GM12878 (cell line): ENCODE data around the gene PRTFDC1. TPM values are rescaled to one million over a fixed set of nuclear protein-coding genes. Genes with fewer than 3 reads are reported as not detected.

Source experiments
- ATAC-seq: fragments of 200-7000 bp; cut with Tn5 transposase; 3 replicates; pipeline ENCODE4 v1.9.1; 2020; ENCODE audit warnings: mild to moderate bottlenecking, moderate library complexity
- BruUV-seq: library from RNA; stranded (reverse); fragments of 400-500 nt; replicated peaks from 2 replicates; lab custom pipeline; 2021; lab: Mats Ljungman, UMichigan
- CTCF ChIA-PET: fragments of 300-600 bp; sonication (Branson Sonifier 250); formaldehyde crosslinking; extraction: SDS; loops from one replicate; lab custom pipeline; 2021; ENCODE audit warnings: inconsistent platforms; lab: Yijun Ruan, JAX
- POLR2A ChIA-PET: fragments of 350-600 bp; formaldehyde crosslinking; extraction: SDS; loops from one replicate; lab custom pipeline; 2021; ENCODE audit warnings: inconsistent platforms; lab: Charles Lee
- RAD21 ChIA-PET: fragments of 300-600 bp; sonication (Branson Sonifier 250); formaldehyde crosslinking; loops from one replicate; lab custom pipeline; 2023; ENCODE audit warnings: antibody characterized with exemption; ENCODE audit not compliant: unreplicated experiment; lab: Charles Lee
- SMC1A ChIA-PET: fragments of 300-600 bp; sonication (Branson Sonifier 250); formaldehyde crosslinking; loops from one replicate; lab custom pipeline; 2023; ENCODE audit not compliant: unreplicated experiment, uncharacterized antibody; lab: Charles Lee
- DNase-seq: peaks from one replicate; pipeline ENCODE4 v3.0.0-alpha.2; 2011; ENCODE audit warnings: low read depth, low spot score
- FAIRE-seq: peaks from 3 replicates; lab custom pipeline; 2011; peaks lifted over from hg19 to GRCh38; lab: Jason Lieb, UNC
- H2AFZ ChIP-seq: 2 replicates; pipeline ENCODE4 v1.6.0; 2011; ENCODE audit warnings: low read depth, low read length, control low read depth; ENCODE audit not compliant: control insufficient read depth
- H3K27ac ChIP-seq: 2 replicates; pipeline ENCODE4 v1.5.1; 2011; ENCODE audit warnings: control low read depth; ENCODE audit not compliant: control insufficient read depth, insufficient read depth
- H3K27me3 ChIP-seq, 2 experiments: replicated peaks in 1 of 2; 2 replicates each; pipeline versions ENCODE4 v1.6.0 to v1.6.1; 2011; ENCODE audit warnings: low read length in 1 of 2; ENCODE audit not compliant: control insufficient read depth in 2 of 2, insufficient read depth in 2 of 2
- H3K36me3 ChIP-seq, 2 experiments: 2 replicates each; pipeline ENCODE4 v1.5.1; 2011; ENCODE audit warnings: low read length in 1 of 2; ENCODE audit not compliant: control insufficient read depth in 2 of 2, insufficient read depth in 2 of 2
- H3K4me1 ChIP-seq: 2 replicates; pipeline ENCODE4 v1.6.1; 2011; ENCODE audit warnings: mild to moderate bottlenecking, low read length, moderate library complexity, mixed read lengths; ENCODE audit not compliant: control insufficient read depth, insufficient read depth
- H3K4me2 ChIP-seq: 2 replicates; pipeline ENCODE4 v1.6.0; 2011; ENCODE audit warnings: control low read depth; ENCODE audit not compliant: control insufficient read depth, insufficient read depth
- H3K4me3 ChIP-seq: fragments of 200-600 bp; sonication (generic); 2 replicates; pipeline ENCODE4 v1.5.1; 2016
- H3K79me2 ChIP-seq: 2 replicates; pipeline ENCODE4 v1.6.0; 2011; ENCODE audit warnings: low read length; ENCODE audit not compliant: control insufficient read depth, insufficient read depth
- H3K9ac ChIP-seq: 2 replicates; pipeline ENCODE4 v1.8.0; 2011; ENCODE audit warnings: low read length, control low read depth, mixed read lengths; ENCODE audit not compliant: control insufficient read depth, insufficient read depth
- H3K9me3 ChIP-seq: replicated peaks from 3 replicates; pipeline ENCODE4 v1.5.1; 2011; ENCODE audit warnings: mild to moderate bottlenecking, low read length; ENCODE audit not compliant: control insufficient read depth, insufficient read depth
- H4K20me1 ChIP-seq: 2 replicates; pipeline ENCODE4 v1.6.0; 2011; ENCODE audit not compliant: control insufficient read depth, insufficient read depth
- CHD1 ChIP-seq: IDR thresholded peaks from 2 replicates; pipeline ENCODE4 v1.6.1; 2012; ENCODE audit warnings: low read depth, low read length, improper control_type of control experiment
- DPF2 ChIP-seq: fragments of 450-650 bp; IDR thresholded peaks from 2 replicates; pipeline ENCODE4 v1.6.1; 2017; ENCODE audit warnings: mild to moderate bottlenecking
- ESRRA ChIP-seq: IDR thresholded peaks from 2 replicates; pipeline ENCODE4 v1.6.1; 2012; ENCODE audit warnings: mild to moderate bottlenecking, low read length, improper control_type of control experiment
- JUNB ChIP-seq: IDR thresholded peaks from 2 replicates; pipeline ENCODE4 v1.6.1; 2016; ENCODE audit warnings: antibody characterized with exemption, mild to moderate bottlenecking
- NFYA ChIP-seq: IDR thresholded peaks from 2 replicates; pipeline ENCODE4 v1.6.1; 2011; ENCODE audit warnings: low read depth, mild to moderate bottlenecking, low read length, improper control_type of control experiment, borderline replicate concordance
- SIX5 ChIP-seq: IDR thresholded peaks from 2 replicates; pipeline ENCODE4 v1.6.1; 2011; ENCODE audit warnings: mild to moderate bottlenecking, low read depth, low read length, moderate library complexity; ENCODE audit not compliant: severe bottlenecking
- SMAD5 ChIP-seq: IDR thresholded peaks from 2 replicates; pipeline ENCODE4 v1.6.1; 2016; ENCODE audit warnings: antibody characterized with exemption, low read depth
- SRF ChIP-seq, 2 experiments: IDR thresholded peaks; 2 replicates each; pipeline ENCODE4 v1.6.1; 2011; ENCODE audit warnings: low read depth in 2 of 2, low read length in 2 of 2, mild to moderate bottlenecking in 1 of 2, moderate library complexity in 1 of 2
- SUZ12 ChIP-seq: fragments of 200-600 bp; sonication (generic); IDR thresholded peaks from one replicate; pipeline ENCODE4 v1.6.1; 2018; ENCODE audit warnings: antibody characterized with exemption, mild to moderate bottlenecking; ENCODE audit not compliant: unreplicated experiment
- WGBS: methylation state at CpG from one replicate; pipeline ENCODE4 v1.1.6; 2016; ENCODE audit warnings: low lambda C conversion rate; ENCODE audit not compliant: insufficient replicate concordance, insufficient coverage; ENCODE audit errors: missing lambda C conversion rate; 5-methylcytosine and 5-hydroxymethylcytosine counted together
- in situ Hi-C: fragments of 300-500 bp; cut with MboI; formaldehyde crosslinking; loops from 9 replicates; pipeline ENCODE4 v1.14.3; 2018; ENCODE audit warnings: mixed read lengths
- intact Hi-C: fragments of 100-400 bp; cut with micrococcal nuclease; formaldehyde crosslinking; loops from one replicate; pipeline ENCODE4 v1.14.2; 2022; ENCODE audit not compliant: unreplicated experiment
- polyA plus RNA-seq, 11 experiments: library from polyadenylated mRNA; depleted of rRNA in 4 of 11; unstranded in 6 of 11; stranded (reverse) in 5 of 11; fragments of >200 nt; fragmentation: Nextera tagmentation in 4 of 11; fragmentation: Illumina TruSeq in 1 of 11; extraction: Ambion mirVana in 4 of 11; extraction: Trizol in 1 of 11; gene quantifications; 1 replicate in 1 of 11; 2 replicates in 10 of 11; pipeline versions ENCODE4 v1.2.1 to v1.2.3, GENCODE V29; 2011 to 2016; ENCODE audit warnings: inconsistent platforms in 2 of 11, missing spikeins in 2 of 11, low read depth in 1 of 11
- total RNA-seq, 4 experiments: library from RNA; depleted of rRNA in 3 of 4; stranded (reverse); fragments of >200 nt in 3 of 4; fragmentation: Illumina TruSeq in 1 of 4; extraction: Trizol in 1 of 4; gene quantifications; 2 replicates each; pipeline versions ENCODE4 v1.2.1 to v1.2.3, GENCODE V29; 2013 to 2021
- TF ChIP-seq, protein P1 (sequence below): IDR thresholded peaks from 2 replicates; pipeline ENCODE4 v1.6.1; 2012; ENCODE audit warnings: improper control_type of control experiment, low read depth, low read length; ENCODE audit not compliant: insufficient replicate concordance

The PRTFDC1 gene
- total and polyA plus RNA-seq, 10 of the 15 experiments (the other 5 are each of a cell fraction or from before 2014, with no cell fraction given), result 5.5 to 17.3 (median 11.3) TPM

DNA sequence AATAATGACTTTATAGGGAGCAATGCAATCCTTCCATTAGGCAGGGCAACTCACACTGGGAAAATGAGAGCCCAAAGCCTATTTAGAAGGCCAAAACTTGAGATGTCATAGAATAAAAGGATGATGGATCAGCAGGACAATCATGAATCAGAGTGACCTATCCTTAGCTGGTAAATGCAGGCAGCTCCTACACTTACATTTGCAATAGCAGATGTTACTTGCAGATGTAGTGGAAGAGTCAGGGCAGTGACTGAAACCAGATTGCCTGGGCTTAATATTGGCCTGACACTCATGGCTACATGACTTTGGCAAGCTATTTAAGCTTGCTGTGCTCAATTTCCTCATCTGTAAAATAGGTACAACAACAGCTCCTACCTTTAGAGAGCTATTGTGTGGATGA lies 98.7 kb downstream of the PRTFDC1 start (continued):
- TF ChIP-seq, protein P1, sequence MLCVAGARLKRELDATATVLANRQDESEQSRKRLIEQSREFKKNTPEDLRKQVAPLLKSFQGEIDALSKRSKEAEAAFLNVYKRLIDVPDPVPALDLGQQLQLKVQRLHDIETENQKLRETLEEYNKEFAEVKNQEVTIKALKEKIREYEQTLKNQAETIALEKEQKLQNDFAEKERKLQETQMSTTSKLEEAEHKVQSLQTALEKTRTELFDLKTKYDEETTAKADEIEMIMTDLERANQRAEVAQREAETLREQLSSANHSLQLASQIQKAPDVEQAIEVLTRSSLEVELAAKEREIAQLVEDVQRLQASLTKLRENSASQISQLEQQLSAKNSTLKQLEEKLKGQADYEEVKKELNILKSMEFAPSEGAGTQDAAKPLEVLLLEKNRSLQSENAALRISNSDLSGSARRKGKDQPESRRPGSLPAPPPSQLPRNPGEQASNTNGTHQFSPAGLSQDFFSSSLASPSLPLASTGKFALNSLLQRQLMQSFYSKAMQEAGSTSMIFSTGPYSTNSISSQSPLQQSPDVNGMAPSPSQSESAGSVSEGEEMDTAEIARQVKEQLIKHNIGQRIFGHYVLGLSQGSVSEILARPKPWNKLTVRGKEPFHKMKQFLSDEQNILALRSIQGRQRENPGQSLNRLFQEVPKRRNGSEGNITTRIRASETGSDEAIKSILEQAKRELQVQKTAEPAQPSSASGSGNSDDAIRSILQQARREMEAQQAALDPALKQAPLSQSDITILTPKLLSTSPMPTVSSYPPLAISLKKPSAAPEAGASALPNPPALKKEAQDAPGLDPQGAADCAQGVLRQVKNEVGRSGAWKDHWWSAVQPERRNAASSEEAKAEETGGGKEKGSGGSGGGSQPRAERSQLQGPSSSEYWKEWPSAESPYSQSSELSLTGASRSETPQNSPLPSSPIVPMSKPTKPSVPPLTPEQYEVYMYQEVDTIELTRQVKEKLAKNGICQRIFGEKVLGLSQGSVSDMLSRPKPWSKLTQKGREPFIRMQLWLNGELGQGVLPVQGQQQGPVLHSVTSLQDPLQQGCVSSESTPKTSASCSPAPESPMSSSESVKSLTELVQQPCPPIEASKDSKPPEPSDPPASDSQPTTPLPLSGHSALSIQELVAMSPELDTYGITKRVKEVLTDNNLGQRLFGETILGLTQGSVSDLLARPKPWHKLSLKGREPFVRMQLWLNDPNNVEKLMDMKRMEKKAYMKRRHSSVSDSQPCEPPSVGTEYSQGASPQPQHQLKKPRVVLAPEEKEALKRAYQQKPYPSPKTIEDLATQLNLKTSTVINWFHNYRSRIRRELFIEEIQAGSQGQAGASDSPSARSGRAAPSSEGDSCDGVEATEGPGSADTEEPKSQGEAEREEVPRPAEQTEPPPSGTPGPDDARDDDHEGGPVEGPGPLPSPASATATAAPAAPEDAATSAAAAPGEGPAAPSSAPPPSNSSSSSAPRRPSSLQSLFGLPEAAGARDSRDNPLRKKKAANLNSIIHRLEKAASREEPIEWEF, result no peak
- TF ChIP-seq JUNB, result no peak
- no peak for TF ChIP-seq SIX5
- no peak for TF ChIP-seq NFYA

GRCh38 chr10:24851629-24852028 lies 100.8 kb downstream of the PRTFDC1 start:
- CTCF ChIA-PET, result interaction anchor here (0.7 kb wide), 1 partner anchor 110 kb away, joined by 4 read pairs; no protein-coding TSS in a partner anchor
- TF ChIP-seq SMAD5 (no peak), SIX5 (no peak), SUZ12 (no peak), DPF2 (no peak), CHD1 (no peak), ESRRA (no peak), SRF (IDR thresholded peaks at IDR 0.05; ENCODE audit: low read depth in 2 of 2, low read length in 2 of 2) (no peak)
- TF ChIP-seq, protein P1, result no peak

More at GRCh38 chr10:24851629-24852028, 100.8 kb downstream of the PRTFDC1 start:
- intact Hi-C loops, result no loop called here
- H3K27me3 ChIP-seq, result no peaks in the 10 kb centered on the region
- WGBS, result 53% methylated on average over 11 of the region's 11 CpGs
- in situ Hi-C loops, result no loop called here
- no TSS peak for BruUV-seq
- no peak for FAIRE-seq
- ChIA-PET POLR2A (interaction anchor here (0.7 kb wide), 1 partner anchor 58 kb away, joined by 3 read pairs; no protein-coding TSS in a partner anchor), RAD21 (no interaction called here), SMC1A (interaction anchor here (1.0 to 1.1 kb wide), 2 partner anchors 33 to 209 kb away, joined by 4 read pairs; no protein-coding TSS in a partner anchor)
- no peak for DNase-seq
- no peaks in the 10 kb centered on the region for H3K36me3 ChIP-seq
- H3K27ac ChIP-seq, result no peak overlapping the region
- no peak overlapping the region for H3K4me3 ChIP-seq
- H3K4me2 ChIP-seq, result no peak overlapping the region
- H3K9ac ChIP-seq, result no peak overlapping the region
- no peaks in the 10 kb centered on the region for H3K9me3 ChIP-seq
- no peaks in the 10 kb centered on the region for H4K20me1 ChIP-seq
- no peaks in the 10 kb centered on the region for H3K4me1 ChIP-seq
- H2AFZ ChIP-seq, result no peak overlapping the region
- H3K79me2 ChIP-seq, result no peaks in the 10 kb centered on the region
- no peak for ATAC-seq
